HepG2 (cell line): ENCODE results near the gene MRPS2. TPM values are rescaled to one million over a fixed set of nuclear protein-coding genes. Genes with fewer than 3 reads are reported as not detected.

Source experiments
- CHD2 ChIP-seq: IDR thresholded peaks from 2 replicates; pipeline ENCODE4 v1.6.1; 2011; ENCODE audit warnings: low read depth, low read length, improper control_type of control experiment
- CTCF ChIP-seq: sonication (generic); formaldehyde crosslinking; IDR thresholded peaks from 2 replicates; pipeline ENCODE4 v1.5.0; 2020; ENCODE audit warnings: mild to moderate bottlenecking, missing genetic modification reagents, moderate library complexity
- FOSL2 ChIP-seq: sonication (generic); formaldehyde crosslinking; IDR thresholded peaks from 2 replicates; pipeline ENCODE4 v1.4.0; 2020; ENCODE audit warnings: missing genetic modification reagents
- MBNL3 ChIP-seq: fragments of 250-450 bp; sonication (Bioruptor Pico); conservative IDR thresholded peaks from 2 replicates; pipeline ENCODE4 v1.8.0; 2022; ENCODE audit warnings: mild to moderate bottlenecking, inconsistent platforms
- POLR2AphosphoS2 ChIP-seq: IDR thresholded peaks from 2 replicates; pipeline ENCODE4 v1.6.1; 2011; ENCODE audit warnings: low read depth, low read length, improper control_type of control experiment
- STAG1 ChIP-seq: sonication (generic); formaldehyde crosslinking; IDR thresholded peaks from 2 replicates; pipeline ENCODE4 v1.4.0; 2020; ENCODE audit warnings: missing genetic modification reagents
- YY1 ChIP-seq: IDR thresholded peaks from 2 replicates; pipeline ENCODE4 v1.6.1; 2011; ENCODE audit warnings: low read length, low read depth, moderate library complexity, mild to moderate bottlenecking; ENCODE audit not compliant: insufficient read depth, insufficient replicate concordance
- ZBTB33 ChIP-seq: sonication (generic); formaldehyde crosslinking; IDR thresholded peaks from 2 replicates; pipeline ENCODE4 v1.4.0; 2020; ENCODE audit warnings: missing genetic modification reagents
- ZNF224 ChIP-seq: sonication (generic); formaldehyde crosslinking; IDR thresholded peaks from 2 replicates; pipeline ENCODE4 v1.5.0; 2020; ENCODE audit warnings: mild to moderate bottlenecking, missing genetic modification reagents
- ZNF30 ChIP-seq: sonication (generic); formaldehyde crosslinking; IDR thresholded peaks from 2 replicates; pipeline ENCODE4 v1.5.0; 2020; ENCODE audit warnings: mild to moderate bottlenecking, missing genetic modification reagents
- ZNF670 ChIP-seq: sonication (generic); formaldehyde crosslinking; IDR thresholded peaks from 2 replicates; pipeline ENCODE4 v1.8.0; 2022; ENCODE audit warnings: mild to moderate bottlenecking, missing genetic modification reagents, borderline replicate concordance
- polyA plus RNA-seq, 8 experiments: library from polyadenylated mRNA; depleted of rRNA in 3 of 8; stranded (reverse) in 7 of 8; unstranded in 1 of 8; fragments of >200 nt; fragmentation: Illumina TruSeq in 4 of 8; extraction: Trizol in 4 of 8; gene quantifications; 2 replicates each; pipeline versions ENCODE4 v1.2.1 to v1.2.3, GENCODE V29; 2011 to 2016; ENCODE audit warnings: low read depth in 4 of 8, missing spikeins in 1 of 8, mixed read lengths in 1 of 8; ENCODE audit not compliant: insufficient read depth in 1 of 8
- total RNA-seq, 5 experiments: library from RNA; depleted of rRNA; stranded (reverse); fragments of >200 nt; fragmentation: Illumina TruSeq; extraction: Trizol; gene quantifications; 2 replicates each; pipeline ENCODE4 v1.2.3, GENCODE V29; 2016; ENCODE audit warnings: low read depth in 1 of 5
- TF ChIP-seq, protein P1 (sequence below): sonication (generic); formaldehyde crosslinking; IDR thresholded peaks from 2 replicates; pipeline ENCODE4 v1.8.0; 2022; ENCODE audit warnings: missing genetic modification reagents, mild to moderate bottlenecking, inconsistent platforms, borderline replicate concordance
- TF ChIP-seq, protein P2 (sequence below): sonication (generic); formaldehyde crosslinking; IDR thresholded peaks from 2 replicates; pipeline ENCODE4 v1.4.0; 2020; ENCODE audit warnings: missing genetic modification reagents
- TF ChIP-seq, protein P3 (sequence below): sonication (generic); formaldehyde crosslinking; IDR thresholded peaks from 2 replicates; pipeline ENCODE4 v1.5.1; 2020; ENCODE audit warnings: mild to moderate bottlenecking, missing genetic modification reagents, moderate library complexity

MRPS2 gene
- total and polyA plus RNA-seq, 2 of the 13 experiments (the other 11 are each of a cell fraction or from before 2014, with no cell fraction given), result 44.4 to 86.7 TPM

GRCh38 chr9:135504262-135505243, 4.1 kb downstream of the MRPS2 start (continued):
- TF ChIP-seq, protein P1, sequence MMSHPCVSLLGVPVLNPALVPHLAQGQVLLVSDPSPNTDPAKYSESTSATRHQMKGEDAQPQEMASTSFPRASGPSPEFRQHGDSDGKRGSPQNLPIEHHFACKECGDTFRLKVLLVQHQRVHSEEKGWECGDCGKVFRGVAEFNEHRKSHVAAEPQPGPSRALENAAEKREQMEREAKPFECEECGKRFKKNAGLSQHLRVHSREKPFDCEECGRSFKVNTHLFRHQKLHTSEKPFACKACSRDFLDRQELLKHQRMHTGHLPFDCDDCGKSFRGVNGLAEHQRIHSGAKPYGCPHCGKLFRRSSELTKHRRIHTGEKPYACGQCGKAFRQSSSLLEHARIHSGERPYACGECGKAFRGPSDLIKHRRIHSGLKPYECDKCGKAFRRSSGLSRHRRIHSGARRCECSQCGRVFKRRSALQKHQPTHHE (CRISPR knock-in tag), result no peak
- TF ChIP-seq CTCF (CRISPR knock-in tag) (peak; percentile 90), CHD2 (no peak), ZBTB33 (peak; percentile 51; the same call in 1 of the 2 replicates), ZNF30 (CRISPR knock-in tag) (no peak), STAG1 (CRISPR knock-in tag) (peak; percentile 44; the same call in 1 of the 2 replicates), MBNL3 (CRISPR knock-in tag) (no peak), POLR2AphosphoS2 (0 out of 2 replicates have a peak, but pooled peaks have one; percentile 31), FOSL2 (CRISPR knock-in tag) (peak; percentile 21; the same call in 1 of the 2 replicates), ZNF670 (CRISPR knock-in tag) (no peak), ZNF224 (CRISPR knock-in tag) (0 out of 2 replicates have a peak, but pooled peaks have one; percentile 28), YY1 (peak; percentile 17)
- TF ChIP-seq, protein P2, sequence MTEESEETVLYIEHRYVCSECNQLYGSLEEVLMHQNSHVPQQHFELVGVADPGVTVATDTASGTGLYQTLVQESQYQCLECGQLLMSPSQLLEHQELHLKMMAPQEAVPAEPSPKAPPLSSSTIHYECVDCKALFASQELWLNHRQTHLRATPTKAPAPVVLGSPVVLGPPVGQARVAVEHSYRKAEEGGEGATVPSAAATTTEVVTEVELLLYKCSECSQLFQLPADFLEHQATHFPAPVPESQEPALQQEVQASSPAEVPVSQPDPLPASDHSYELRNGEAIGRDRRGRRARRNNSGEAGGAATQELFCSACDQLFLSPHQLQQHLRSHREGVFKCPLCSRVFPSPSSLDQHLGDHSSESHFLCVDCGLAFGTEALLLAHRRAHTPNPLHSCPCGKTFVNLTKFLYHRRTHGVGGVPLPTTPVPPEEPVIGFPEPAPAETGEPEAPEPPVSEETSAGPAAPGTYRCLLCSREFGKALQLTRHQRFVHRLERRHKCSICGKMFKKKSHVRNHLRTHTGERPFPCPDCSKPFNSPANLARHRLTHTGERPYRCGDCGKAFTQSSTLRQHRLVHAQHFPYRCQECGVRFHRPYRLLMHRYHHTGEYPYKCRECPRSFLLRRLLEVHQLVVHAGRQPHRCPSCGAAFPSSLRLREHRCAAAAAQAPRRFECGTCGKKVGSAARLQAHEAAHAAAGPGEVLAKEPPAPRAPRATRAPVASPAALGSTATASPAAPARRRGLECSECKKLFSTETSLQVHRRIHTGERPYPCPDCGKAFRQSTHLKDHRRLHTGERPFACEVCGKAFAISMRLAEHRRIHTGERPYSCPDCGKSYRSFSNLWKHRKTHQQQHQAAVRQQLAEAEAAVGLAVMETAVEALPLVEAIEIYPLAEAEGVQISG, result peak; percentile 44; the same call in 1 of the 2 replicates
- TF ChIP-seq, protein P3, sequence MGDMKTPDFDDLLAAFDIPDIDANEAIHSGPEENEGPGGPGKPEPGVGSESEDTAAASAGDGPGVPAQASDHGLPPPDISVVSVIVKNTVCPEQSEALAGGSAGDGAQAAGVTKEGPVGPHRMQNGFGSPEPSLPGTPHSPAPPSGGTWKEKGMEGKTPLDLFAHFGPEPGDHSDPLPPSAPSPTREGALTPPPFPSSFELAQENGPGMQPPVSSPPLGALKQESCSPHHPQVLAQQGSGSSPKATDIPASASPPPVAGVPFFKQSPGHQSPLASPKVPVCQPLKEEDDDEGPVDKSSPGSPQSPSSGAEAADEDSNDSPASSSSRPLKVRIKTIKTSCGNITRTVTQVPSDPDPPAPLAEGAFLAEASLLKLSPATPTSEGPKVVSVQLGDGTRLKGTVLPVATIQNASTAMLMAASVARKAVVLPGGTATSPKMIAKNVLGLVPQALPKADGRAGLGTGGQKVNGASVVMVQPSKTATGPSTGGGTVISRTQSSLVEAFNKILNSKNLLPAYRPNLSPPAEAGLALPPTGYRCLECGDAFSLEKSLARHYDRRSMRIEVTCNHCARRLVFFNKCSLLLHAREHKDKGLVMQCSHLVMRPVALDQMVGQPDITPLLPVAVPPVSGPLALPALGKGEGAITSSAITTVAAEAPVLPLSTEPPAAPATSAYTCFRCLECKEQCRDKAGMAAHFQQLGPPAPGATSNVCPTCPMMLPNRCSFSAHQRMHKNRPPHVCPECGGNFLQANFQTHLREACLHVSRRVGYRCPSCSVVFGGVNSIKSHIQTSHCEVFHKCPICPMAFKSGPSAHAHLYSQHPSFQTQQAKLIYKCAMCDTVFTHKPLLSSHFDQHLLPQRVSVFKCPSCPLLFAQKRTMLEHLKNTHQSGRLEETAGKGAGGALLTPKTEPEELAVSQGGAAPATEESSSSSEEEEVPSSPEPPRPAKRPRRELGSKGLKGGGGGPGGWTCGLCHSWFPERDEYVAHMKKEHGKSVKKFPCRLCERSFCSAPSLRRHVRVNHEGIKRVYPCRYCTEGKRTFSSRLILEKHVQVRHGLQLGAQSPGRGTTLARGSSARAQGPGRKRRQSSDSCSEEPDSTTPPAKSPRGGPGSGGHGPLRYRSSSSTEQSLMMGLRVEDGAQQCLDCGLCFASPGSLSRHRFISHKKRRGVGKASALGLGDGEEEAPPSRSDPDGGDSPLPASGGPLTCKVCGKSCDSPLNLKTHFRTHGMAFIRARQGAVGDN (CRISPR knock-in tag), result peak; percentile 17; the same call in 1 of the 2 replicates
